Measurements from ENCODE around the gene POMC.
"Not testable (repeated sequence)": the region's sequence is repeated elsewhere in the genome, so short reads cannot be mapped to it uniquely, and the experiment has no call there.

Gene POMC

DNA sequence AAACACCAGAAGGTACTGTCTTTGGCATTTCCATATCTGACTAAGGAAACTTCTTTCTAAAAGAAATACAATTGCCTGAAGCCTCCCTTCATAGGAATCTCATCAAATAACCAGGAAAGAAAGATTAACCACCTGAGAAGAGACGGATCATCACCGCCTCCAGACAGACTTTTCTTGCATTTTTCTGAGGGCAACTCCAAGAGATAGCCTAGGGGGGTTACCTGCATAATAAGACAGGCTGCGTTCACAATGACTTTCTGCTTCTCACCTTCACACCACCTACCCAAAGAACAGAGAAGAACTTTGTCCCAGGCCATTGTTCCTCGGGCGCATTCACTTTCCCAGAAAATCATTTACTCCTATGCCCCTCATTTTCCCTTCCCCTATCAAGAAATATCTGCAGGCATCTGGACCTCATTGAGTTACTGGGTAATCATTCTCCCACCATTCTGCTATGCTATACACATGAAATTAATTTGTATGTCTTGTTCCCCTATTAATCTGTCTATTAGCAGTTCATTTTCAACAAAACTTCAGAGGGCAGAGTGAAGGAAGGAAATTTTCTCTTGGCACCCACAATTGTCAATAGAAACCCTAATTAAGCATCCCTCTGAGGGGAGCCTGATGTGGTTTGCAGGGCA is 8.3 kb upstream of the POMC start:
- DNase-seq = no peak

DNA sequence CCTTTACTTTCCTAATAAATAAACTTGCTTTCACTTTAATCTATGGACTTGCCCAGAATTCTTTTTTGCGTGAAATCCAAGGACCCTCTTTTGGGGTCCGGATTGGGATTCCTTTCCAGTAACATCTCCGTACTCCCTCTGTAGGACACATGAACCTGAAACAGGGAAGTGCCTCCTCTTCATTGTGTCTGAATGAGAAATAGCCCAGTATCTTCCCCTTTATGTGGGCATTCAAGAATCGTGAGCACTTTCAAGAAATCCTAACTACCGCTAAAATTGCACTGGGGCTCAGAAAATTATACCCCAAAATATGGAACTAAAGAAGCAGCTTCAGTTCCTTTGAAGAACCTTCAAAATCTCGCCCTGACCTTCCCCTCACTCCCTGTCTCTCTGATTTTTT is 7.8 kb upstream of the POMC start:
- DNase-seq = no peak

DNA sequence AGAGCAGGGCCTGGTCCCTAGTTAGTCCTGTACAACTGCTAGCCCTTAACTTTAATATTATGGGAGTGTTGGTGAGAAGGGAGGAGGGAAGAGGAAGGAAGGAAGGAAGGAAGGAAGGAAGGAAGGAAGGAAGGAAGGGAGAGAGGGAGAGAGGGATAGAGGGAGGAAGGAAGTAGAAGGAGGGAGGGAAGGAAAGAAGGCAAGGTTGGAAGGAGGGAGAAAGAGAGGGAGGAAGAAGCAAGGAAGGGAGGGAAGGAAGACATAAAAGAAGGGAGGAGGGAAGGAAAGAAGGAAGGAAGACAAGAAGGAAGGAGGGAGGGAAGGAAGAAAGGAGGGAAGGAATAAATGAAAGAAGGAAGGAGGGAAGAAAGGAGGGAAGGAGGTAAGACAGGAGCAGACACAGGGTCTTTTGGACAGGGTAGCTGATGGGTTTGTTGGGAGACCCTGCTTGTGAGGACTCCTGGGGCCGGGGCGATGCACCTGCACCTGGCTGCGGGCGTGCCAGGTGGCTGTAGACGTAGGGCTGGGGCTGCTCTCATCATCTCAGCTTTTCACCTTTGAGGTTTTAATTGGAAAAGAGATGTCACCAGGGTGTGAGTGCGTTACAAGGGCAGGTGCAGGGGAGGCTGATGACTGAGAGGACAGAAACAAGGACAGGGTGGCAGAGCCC is 5.9 kb upstream of the POMC start:
- no peak for DNase-seq

DNA sequence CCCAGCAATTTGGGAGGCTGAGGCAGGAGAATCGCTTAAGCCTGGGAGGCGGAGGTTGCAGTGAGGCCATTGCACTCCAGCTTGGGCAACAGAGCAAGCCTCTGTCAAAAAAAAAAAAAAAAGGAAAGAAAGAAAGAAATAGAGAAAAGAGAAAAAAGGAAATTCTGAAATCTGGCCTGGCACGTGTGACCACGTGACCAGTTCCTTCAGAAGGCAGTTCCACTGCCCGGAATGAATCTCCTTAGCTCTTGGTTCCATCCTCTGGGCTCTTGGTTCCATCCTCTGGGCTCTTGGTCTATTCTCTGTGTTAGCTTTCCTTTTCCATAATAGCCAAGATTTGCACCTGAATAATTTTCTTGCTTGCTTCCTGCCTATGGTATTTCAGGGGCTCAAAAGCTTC is 5.3 kb upstream of the POMC start:
- no peak for DNase-seq

DNA sequence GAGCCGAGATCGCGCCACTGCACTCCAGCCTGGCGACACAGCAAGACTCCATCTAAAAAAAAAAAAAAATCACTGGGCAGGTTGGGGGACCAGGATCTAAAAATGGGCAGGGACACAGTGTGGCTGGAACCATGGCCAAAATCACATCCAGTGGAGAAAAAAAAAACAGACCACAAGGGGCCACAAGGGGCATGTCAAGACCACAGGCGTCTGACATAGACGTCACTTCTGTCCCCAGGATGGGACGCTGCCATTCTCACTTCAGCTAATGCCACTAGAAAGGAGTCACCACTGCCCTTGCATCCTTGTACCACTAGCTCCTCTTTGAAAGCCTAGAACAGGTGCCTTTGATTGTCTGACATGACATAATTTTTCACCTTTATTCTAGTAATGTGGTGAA is 2.5 kb upstream of the POMC start:
- DNase-seq = no peak

DNA sequence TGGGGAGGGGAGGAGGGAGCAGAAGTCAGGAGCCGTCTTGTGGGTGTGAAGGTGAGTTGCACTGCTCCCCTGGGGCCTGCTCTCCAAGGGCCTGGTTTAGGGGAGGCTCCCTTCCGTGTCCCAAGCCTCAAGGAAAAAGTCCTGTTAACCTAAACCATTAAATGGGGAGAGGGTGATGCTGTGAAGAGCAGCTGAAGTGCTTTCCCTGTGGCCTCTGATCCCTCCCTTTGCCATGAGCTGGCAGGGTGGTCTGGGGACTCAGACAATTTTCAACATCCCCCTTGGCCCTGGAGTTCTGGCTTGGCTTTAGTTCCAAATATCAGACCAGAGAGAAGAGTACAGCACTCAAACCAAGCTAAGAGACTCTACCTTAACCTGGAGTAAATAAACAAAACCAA is 692 bp upstream of the POMC start:
- DNase-seq = no peak

DNA sequence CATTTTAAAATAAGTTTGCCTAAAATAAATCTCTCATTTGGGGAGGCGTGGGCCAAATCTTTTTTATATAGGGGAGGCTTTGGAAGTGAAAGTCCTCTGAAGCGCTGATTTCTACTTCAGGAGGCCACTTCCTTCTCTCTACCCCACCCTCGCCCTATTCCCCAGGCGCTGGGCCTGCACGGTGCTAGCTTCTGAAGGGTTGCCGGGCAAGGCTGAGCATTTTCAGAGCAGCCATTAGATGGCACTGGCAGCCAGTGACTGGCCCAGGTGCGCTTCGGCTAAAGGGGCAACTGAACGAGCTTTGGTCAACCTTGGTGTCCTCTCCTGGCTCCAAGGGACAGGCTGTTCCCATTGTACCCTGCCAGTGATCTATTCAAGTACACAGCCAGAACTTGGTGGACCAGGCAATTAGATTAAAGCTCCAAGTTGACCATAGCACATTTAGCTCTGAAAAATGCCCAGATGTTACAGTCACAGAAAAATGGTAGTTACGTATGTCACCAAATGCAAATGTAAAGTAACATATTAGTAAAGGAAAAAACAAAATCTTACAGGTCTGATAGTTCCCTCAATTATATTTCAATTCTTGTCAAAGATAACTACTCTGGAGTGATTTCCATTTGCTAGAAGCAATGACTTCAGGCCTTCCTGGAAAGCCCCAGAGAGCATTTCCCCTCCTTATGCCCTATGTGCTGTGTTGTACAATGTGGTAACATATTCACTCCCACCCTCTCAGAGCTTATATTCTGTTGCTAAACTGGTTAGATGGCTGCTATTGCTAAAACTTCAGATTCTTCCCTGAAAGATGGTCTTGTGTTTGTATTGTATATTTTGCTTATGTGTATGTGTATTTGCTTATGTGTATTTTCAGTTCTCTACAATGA is 2.1 kb downstream of the POMC start:
- DNase-seq = no peak

DNA sequence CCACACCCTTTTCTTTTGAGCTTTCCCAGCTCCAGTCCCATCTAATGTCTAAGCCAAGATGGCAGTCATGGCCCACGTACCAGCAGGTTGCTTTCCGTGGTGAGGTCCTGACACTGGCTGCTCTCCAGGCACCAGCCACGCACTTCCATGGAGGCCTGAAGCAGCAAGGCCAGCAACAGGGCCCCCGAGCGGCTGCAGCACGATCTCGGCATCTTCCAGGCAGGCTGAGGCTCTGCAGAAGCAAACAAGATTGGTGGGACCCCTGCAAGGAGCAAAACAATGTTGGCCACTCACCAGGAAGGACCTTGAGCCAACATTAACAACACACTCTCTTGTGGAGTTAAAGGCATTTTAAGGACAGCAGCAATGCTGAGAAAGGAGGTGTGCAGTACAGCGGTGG is 3.8 kb downstream of the POMC start:
- no peak for DNase-seq

DNA sequence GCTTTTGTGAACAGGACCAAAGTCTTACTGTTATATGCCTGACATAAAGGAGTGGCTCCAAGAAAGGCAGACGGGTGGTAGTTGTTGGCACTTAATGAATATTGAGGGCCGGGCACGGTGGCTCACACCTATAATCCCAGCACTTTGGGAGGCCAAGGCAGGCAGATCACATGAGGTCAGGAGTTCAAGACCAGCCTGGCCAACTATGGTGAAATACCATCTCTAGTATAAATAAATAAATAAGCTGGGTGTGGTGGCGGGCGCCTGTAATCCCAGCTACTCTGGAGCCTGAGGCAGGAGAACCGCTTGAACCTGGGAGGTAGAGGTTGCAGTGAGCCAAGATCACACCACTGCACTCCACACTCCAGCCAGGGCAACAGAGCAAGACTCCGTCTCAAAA is 6.3 kb downstream of the POMC start:
- DNase-seq = not testable (repeated sequence)

DNA sequence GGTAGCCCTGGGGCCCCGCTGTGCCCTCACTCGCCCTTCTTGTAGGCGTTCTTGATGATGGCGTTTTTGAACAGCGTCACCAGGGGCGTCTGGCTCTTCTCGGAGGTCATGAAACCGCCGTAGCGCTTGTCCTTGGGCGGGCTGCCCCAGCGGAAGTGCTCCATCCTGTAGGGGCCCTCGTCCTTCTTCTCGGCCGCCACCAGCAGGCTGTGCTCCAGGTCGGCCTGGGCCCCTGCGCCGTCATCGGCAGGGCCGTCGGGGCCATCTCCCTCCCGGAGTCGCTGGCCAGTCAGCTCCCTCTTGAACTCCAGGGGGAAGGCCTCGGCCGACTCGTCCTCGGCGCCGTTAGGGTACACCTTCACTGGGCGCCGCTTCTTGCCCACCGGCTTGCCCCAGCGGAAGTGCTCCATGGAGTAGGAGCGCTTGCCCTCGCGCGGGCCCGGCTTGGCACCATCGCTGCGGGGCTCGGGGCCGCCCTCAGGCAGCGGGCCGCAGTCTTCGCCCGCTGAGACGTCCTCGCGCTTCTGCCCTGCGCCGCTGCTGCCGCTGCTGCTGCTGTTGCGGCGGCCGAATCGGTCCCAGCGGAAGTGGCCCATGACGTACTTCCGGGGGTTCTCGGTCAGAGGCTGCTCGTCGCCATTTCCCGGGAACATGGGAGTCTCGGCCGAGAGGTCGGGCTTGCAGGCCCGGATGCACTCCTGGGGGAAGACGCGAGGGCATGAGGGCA is 7.2 kb downstream of the POMC start:
- DNase-seq = no peak

DNA sequence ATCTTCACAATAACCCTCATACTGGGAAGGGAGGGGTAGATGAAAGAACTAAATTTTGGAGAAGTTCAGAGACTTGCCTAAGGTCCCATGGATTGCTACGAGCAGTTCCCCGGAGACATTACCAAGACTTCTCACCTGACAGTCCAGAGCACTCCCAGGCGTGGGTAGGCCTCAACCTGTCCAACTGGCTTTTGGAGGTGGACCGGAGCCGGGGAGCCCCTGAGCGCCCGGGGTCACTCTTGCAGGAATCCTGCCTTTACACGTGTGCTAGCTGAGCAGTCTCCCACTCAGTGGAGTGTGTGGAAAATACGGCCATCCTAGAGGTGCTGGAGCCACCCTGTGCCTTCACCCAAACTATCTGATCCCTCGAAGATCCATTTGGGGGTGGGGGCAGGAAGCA is 8.0 kb downstream of the POMC start:
- DNase-seq = no peak

DNA sequence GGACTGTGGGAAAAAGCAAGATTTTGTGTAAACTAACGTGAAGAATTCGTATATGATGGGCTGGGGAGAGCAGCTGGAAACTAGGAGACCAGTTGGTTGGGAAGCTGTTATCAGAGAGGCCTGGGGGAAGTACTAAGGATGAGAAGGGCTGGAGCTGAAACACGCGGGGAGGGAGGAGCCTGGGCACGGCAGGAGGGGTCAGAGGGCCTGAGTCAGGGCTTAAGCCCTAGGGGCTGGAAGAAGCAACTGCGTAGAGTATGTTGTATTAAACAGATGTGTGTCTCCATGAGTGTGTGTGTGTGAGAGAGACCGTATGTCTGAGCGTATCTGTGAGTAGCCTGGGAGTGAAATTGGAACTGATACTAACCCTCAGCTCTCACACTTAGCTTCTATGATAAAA is 8.4 kb downstream of the POMC start:
- DNase-seq = no peak

DNA sequence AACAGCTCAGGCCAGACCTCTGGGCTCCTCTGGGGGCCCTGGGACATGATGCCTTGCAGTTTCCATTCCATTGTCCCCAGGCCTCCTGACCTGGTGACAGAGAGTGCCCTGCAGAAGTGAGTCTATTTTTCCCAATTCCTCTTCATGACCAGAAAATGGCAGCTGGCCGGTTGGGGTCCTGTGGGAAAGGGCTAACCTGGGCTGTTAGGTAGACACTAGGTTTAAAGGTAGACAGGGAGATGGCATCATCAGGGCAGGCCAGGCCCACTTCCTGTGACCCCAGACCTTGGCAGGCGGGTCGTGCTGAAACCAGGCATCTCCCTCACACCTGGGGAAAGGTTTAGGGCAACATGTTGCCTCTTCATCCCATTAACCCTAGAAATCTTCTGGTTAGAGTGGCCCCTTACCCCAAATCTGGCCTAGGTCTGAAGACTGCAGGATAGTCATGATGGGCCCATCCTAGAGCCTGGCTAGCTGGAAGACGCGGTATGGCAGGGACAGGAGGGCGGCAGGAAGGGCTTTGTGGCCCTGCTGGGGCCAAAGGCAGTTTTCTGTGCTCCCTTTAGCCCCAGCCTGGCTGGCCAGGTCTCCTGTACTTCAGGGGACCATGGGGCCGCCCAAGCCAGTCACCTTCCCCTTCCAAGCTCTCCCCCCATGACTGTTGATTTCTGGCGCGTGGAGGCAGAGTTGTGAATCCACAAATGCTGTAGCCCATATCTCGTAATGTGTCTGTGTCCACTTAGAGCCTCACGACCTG is 10.1 kb downstream of the POMC start:
- no peak for DNase-seq

DNA sequence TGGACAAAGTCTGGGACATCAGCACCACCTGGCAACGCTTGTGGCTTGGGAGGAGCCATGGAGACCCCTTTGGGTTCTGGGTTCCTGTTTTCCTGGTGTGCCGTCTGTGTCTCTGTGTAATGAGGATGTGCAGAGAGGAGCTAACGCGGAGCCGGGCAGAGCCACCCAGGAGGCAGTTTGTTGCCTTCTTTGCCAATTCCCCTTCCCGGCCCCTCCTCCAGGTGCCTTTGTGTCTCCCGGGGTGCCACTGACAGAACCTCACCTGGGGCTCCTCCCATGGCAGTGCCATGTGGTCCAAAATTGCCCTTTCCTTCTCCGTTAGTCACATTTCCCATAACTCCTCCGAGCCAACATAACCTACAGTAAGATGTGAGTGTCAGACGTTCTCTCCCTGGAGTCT is 13.0 kb downstream of the POMC start:
- no peak for DNase-seq

DNA sequence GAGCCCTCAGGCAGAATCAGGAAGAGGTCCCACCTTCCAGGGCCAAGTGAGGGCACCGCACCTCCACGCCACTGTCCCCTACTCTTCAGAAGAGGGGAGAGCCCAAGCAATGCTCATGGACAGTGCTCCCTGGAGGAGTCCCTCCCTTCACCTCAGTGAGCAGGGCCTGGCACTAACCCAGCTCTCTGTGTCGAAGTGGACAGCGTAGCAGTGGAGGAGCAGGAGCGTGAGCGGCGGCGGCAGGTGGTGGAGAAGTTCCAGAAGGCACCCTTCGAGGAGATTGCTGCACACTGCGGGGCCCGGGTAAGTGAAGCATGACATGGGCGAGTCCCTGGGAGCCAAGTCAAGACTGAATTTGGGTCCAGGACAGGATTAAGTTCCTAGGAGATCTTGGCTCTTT is 16.7 kb downstream of the POMC start:
- no peak for DNase-seq

DNA sequence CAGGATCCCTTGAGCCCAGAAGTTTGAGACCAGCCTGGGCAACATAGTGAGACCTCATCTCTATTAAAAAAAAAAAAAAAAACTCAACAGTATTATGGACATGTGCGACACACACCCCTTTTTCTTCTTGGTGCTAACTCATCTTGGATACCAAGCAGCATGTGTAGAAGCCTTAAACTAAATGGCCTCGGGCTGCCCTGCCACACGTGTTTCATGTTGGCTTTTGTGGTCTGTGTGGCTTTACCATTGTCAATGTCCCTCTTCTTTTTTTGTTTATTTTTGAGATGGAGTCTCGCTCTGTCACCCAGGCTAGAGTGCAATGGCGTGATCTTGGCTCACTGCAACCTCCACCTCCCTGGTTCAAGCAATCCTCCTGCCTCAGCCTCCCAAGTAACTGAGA is 17.4 kb downstream of the POMC start:
- DNase-seq = not testable (repeated sequence)

DNA sequence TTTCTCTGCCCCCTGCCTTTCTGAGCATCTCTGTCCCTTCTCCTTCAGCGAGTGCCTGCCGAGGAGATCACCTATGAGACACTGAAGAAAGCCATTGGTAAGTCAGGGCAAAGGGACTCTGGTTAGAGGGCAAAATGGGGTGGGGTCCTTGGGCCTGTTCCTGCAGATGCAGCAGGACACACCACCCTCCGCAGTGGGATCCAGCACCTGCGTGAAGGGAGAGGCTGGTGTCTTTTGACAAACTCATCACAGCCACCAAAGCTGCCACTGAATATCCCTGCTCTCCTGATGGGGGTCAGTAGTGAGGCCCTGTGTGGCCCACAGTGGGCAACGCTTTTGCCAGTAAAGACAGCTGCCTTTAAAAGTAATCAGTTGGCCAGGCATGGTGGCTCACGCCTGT is 18.7 kb downstream of the POMC start:
- DNase-seq = no peak

DNA sequence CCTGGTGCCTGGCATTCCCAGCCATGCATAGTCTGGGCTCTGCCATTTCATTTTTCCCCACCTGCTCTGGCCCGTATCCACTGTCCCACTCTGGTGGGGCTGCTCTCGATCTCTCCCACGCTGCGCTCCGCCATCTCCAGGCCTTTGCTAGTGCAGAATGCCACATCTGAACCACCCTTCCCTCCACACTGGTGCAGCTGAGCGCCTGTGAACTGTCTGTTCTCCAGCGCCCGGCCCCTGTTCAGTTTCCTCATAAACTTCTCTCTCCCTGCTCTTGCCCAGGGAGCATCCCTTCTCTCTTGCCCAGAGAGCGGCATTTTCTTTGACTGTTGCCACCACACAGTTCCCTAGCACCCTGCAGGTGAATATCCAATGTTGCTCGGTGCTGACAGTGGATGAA is 21.5 kb downstream of the POMC start:
- DNase-seq = no peak

DNA sequence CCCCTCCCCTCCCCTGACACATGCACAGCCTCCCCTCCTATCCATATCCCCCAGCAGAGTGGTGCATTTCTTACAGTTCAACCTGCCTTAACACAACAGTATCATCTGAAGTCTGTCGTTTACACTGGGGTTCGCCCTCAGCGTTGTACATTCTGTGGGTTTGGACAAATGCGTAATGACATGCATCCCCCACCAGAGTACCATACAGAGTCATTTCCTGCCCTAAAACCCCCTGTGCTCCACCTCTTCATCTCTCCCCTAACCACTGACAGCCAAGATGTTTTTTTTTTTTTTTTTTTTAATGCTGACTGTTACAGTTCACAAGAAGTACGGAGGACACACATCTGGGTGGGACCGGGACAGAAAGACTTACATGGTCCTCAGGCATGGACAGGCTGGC is 22.6 kb downstream of the POMC start:
- DNase-seq = no peak

DNA sequence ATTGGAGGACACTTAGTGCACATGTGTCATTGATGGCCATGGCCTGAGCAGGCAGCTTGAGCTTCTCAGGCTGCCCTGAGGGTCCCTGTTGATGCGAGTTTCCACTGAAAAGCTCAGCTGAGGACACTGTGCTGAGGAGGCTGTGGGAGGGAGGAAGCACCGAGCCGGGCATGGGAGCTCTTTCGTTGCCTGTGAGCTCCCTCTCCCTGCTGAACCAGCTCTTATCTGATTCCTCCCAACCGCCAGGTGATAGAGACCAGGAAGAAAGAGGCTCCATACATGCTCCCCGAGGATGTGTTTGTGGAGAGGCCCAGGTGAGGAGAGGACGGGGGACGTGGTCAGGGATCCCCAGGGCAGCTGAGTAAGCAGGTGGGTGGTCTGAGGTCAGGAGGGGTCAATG is 27.3 kb downstream of the POMC start:
- no peak for DNase-seq

DNA sequence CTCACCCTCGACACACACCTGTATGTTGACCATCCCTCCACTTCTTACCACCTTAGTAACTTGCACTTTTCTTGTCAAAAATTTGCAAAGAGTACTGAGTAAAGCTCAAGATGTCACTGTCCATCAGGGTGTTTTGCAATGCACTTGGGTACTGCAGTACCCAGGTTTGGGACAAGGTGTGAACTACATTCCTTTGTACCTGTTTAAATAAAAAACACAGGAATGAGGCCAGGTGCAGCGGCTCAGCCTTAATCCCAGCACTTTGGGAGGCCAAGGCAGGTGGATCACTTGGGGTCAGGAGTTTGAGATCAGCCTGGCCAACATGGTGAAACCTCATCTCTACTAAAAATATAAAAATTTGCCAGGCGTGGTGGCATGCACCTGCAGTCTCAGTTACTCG is 27.8 kb downstream of the POMC start:
- not testable (repeated sequence) for DNase-seq

DNA sequence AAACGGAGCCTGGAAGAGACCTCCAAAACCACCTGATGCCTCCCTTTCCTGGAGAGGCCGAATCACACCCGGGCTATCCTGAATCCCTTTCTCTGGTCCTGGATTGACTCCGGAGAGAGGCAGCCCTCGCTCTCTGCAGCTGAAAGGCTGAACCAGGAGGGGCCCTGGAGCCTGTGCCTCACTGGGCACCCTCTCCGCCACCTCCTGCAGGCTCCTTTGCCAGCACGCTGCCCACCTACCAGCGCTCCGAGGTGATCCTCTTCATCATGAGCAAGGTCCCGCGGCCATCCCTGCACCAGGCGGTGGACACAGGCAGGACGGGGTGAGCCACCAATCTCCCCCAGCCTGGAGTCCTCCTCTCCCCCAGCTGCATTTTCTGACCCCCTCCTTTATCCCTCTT is 35.7 kb downstream of the POMC start:
- DNase-seq = no peak

DNA sequence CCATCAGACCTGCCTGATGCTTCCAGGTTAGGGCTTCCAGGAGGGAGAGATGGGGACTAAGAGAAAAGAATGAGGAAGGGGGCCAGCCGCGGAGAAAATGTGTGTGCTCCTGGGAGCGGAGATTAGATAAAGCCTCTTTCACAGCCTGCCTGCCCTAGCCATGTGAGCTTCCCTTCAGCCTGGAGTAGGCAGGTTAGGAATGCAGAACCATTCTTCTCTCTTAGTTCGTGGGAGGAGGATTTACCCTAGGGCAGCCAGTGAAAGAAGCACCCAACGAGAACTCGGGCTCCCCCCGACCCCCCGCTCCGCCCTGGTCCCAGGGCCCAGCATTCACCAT is 36.1 kb downstream of the POMC start:
- DNase-seq = no peak
